NB4 (cell line): ENCODE results near the gene KLF2.

Experiments
- DNase-seq: peaks from one replicate; pipeline ENCODE4 v3.0.0; 2010; ENCODE audit warnings: low read depth
- H3K4me3 ChIP-seq: one replicate; pipeline ENCODE4 v1.5.1; 2011; ENCODE audit warnings: mild to moderate bottlenecking, low read depth, low read length, moderate library complexity
- CTCF ChIP-seq: IDR thresholded peaks from one replicate; pipeline ENCODE4 v1.5.1; 2012; ENCODE audit warnings: low read depth, low read length
- MAX ChIP-seq: IDR thresholded peaks from 2 replicates; pipeline ENCODE4 v1.6.1; 2011; ENCODE audit warnings: low read depth, low read length
- MYC ChIP-seq: IDR thresholded peaks from 2 replicates; pipeline ENCODE4 v1.6.1; 2011; ENCODE audit warnings: low read depth, low read length
- POLR2A ChIP-seq: IDR thresholded peaks from 2 replicates; pipeline ENCODE4 v1.6.1; 2011; ENCODE audit warnings: mild to moderate bottlenecking; ENCODE audit not compliant: insufficient read length; ENCODE audit errors: extremely low read depth

KLF2 gene

GRCh38 chr19:16285769-16286498 lies 38.7 kb upstream of the KLF2 start:
- DNase-seq: peak; percentile 45
- no peak overlapping the region for H3K4me3 ChIP-seq

GRCh38 chr19:16288544-16288943 lies 36.1 kb upstream of the KLF2 start:
- no peak for DNase-seq
- no peak overlapping the region for H3K4me3 ChIP-seq
- TF ChIP-seq MYC (no peak), CTCF (no peak), MAX (no peak), POLR2A (no peak)

More at GRCh38 chr19:16285769-16286498, 38.7 kb upstream of the KLF2 start:
- no peak for TF ChIP-seq MAX
- no peak for TF ChIP-seq MYC
- no peak for TF ChIP-seq POLR2A
- TF ChIP-seq CTCF: no peak

- no peak for DNase-seq
- H3K4me3 ChIP-seq: no peak overlapping the region
- TF ChIP-seq MAX: no peak
- TF ChIP-seq CTCF: no peak
- TF ChIP-seq POLR2A: no peak
Observed at GRCh38 chr19:16289594-16289993, 35.0 kb upstream of the KLF2 start.

DNA sequence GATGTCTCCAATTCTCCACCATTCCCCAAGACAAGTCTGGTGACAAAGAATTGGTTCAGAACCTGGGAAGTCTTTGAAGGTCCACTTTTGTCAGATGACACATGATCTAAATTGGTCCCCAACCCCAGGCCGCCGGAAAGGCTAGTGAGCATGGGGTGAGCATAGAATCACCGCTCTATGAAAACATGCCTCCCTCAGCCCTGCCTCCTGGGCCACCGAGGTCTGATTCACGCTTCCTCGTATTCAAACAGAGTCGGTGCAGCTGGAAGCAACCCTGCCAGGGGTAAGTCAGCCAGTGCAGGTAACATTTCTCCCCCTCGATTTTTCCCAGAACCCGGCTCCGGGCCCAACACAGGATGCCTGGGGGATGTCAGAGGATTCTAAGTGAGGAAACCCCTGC lies 33.9 kb upstream of the KLF2 start:
- TF ChIP-seq POLR2A: no peak
- TF ChIP-seq CTCF: no peak
- no peak for TF ChIP-seq MYC
- no peak for TF ChIP-seq MAX
- DNase-seq: no peak
- H3K4me3 ChIP-seq: no peak overlapping the region

- peak overlapping the region; percentile 47 for H3K4me3 ChIP-seq
- peak; percentile 3; the same call in 1 of the 2 replicates for TF ChIP-seq MAX
- peak; percentile 32; the same call in 1 of the 2 replicates for TF ChIP-seq MYC
- TF ChIP-seq POLR2A: no peak
- DNase-seq: peak; percentile 93
Observed at GRCh38 chr19:16293118-16294091, 31.2 kb upstream of the KLF2 start.

DNA sequence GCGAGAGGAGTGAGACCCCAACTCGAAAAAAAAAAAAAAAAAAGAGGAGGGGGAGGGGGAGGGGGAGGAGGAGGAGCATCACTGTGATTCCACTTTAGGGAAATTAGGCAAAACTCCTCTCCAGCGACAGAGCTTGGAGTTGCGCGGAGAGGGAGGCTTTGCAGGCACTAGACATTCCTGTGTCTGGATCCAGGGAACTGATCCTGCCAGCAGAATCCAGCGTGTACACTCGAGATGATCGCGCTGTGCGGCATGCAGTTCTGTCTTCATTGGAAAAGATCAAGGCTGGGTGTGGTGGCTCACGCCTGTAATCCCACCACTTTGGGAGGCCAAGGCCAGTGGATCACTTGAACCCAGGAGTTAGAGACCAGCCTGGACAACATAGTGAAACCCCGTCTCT lies 29.6 kb upstream of the KLF2 start:
- no peak for TF ChIP-seq MAX
- TF ChIP-seq POLR2A: no peak
- TF ChIP-seq MYC: no peak
- TF ChIP-seq CTCF: no peak
- no peak for DNase-seq
- no peak overlapping the region for H3K4me3 ChIP-seq
